ENCODE data around the gene HJURP.

HJURP gene

DNA sequence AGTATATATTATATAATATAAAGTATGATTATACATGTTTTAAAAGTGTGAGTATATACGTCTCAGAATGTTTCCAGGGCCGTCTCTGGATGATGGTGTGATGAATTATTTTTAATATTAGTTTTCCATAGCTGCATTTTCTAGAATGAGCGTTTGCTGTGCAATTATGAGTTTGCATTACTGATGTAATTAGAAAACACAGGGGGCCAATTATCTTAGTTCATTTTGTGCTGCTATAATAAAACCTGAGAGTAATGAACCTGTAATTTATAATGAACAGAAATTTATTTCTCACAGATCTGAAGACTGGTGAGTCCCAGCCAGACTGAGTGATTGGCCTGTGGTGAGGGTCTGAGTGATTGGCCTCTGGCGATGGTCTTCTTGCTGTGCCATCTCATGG is 4.0 kb upstream of the HJURP start:
- Histone ChIP-seq H3K27me3 (ENCODE audit: insufficient read depth, low read length) (no peaks in the 10 kb centered on the region), H3K23ac (ENCODE audit: low read length) (no peak overlapping the region), H3K4me1 (ENCODE audit: control insufficient read depth in 1 of 2, insufficient read depth in 2 of 2, low read length in 2 of 2) (peaks cover 1 to 2% of the 10 kb centered on the region in 2 experiments), H4K8ac (ENCODE audit: low read depth, low read length) (no peak overlapping the region), H3K27ac (ENCODE audit: low read depth, low read length) (no peak overlapping the region), H4K12ac (ENCODE audit: low read depth, low read length) (no peak overlapping the region), H3K4me3 (ENCODE audit: low read depth, low read length) (no peak overlapping the region), H3K4ac (ENCODE audit: low read depth, low read length) (no peak overlapping the region), H3K4me2 (ENCODE audit: low read length) (no peak overlapping the region), H2AK5ac (ENCODE audit: low read length) (no peak overlapping the region), H3K14ac (ENCODE audit: low read length) (no peak overlapping the region), H3K79me2 (ENCODE audit: control insufficient read depth, insufficient read depth, low read length, poor library complexity) (peaks cover 8% of the 10 kb centered on the region), H2BK120ac (ENCODE audit: insufficient read depth, low read length, poor library complexity) (no peak overlapping the region), H2BK5ac (ENCODE audit: low read depth, low read length, poor library complexity) (no peak overlapping the region), H3K79me1 (ENCODE audit: low read length) (peaks cover 8% of the 10 kb centered on the region), H2AFZ (ENCODE audit: insufficient read depth, low read length, poor library complexity) (no peak overlapping the region), H2BK12ac (ENCODE audit: low read length) (no peak overlapping the region), H3K18ac (ENCODE audit: low read length) (no peak overlapping the region), H3K9me3 (ENCODE audit: insufficient read depth, low read depth, low read length) (no peaks in the 10 kb centered on the region), H3K36me3 (ENCODE audit: control insufficient read depth in 1 of 2, insufficient read depth in 2 of 2, low read length in 2 of 2) (no peaks in the 10 kb centered on the region), H3K9ac (ENCODE audit: low read length) (no peak overlapping the region), H4K91ac (ENCODE audit: low read depth, low read length) (no peak overlapping the region)
- no peak for DNase-seq
- no CpG with 5 or more reads among the region's 4 CpGs for WGBS (ENCODE audit: extremely low coverage, insufficient coverage, insufficient read length)

- H4K12ac ChIP-seq (ENCODE audit: low read depth, low read length) = no peak overlapping the region
- peaks cover 8% of the 10 kb centered on the region for H3K79me1 ChIP-seq (ENCODE audit: low read length)
- H2BK5ac ChIP-seq (ENCODE audit: low read depth, low read length, poor library complexity) = no peak overlapping the region
- H4K91ac ChIP-seq (ENCODE audit: low read depth, low read length) = no peak overlapping the region
- no peak overlapping the region for H2BK12ac ChIP-seq (ENCODE audit: low read length)
- H3K4ac ChIP-seq (ENCODE audit: low read depth, low read length) = no peak overlapping the region
- peaks cover 2 to 3% of the 10 kb centered on the region in 2 experiments for H3K4me1 ChIP-seq (ENCODE audit: control insufficient read depth in 1 of 2, insufficient read depth in 2 of 2, low read length in 2 of 2)
- H3K79me2 ChIP-seq (ENCODE audit: control insufficient read depth, insufficient read depth, low read length, poor library complexity) = peaks cover 10% of the 10 kb centered on the region
- no peak overlapping the region for H3K18ac ChIP-seq (ENCODE audit: low read length)
- no peak overlapping the region for H3K4me3 ChIP-seq (ENCODE audit: low read depth, low read length)
- DNase-seq = peak; percentile 8 to 50
- H3K27ac ChIP-seq (ENCODE audit: low read depth, low read length) = no peak overlapping the region
- no peak overlapping the region for H3K14ac ChIP-seq (ENCODE audit: low read length)
- no peaks in the 10 kb centered on the region for H3K9me3 ChIP-seq (ENCODE audit: insufficient read depth, low read depth, low read length)
- no CpG with 5 or more reads among the region's 9 CpGs for WGBS (ENCODE audit: extremely low coverage, insufficient coverage, insufficient read length)
- H2AK5ac ChIP-seq (ENCODE audit: low read length) = no peak overlapping the region
- H2BK120ac ChIP-seq (ENCODE audit: insufficient read depth, low read length, poor library complexity) = no peak overlapping the region
- H2AFZ ChIP-seq (ENCODE audit: insufficient read depth, low read length, poor library complexity) = no peak overlapping the region
- no peak overlapping the region for H3K4me2 ChIP-seq (ENCODE audit: low read length)
- no peaks in the 10 kb centered on the region for H3K36me3 ChIP-seq (ENCODE audit: control insufficient read depth in 1 of 2, insufficient read depth in 2 of 2, low read length in 2 of 2)
- no peak overlapping the region for H4K8ac ChIP-seq (ENCODE audit: low read depth, low read length)
- H3K27me3 ChIP-seq (ENCODE audit: insufficient read depth, low read length) = no peaks in the 10 kb centered on the region
- H3K23ac ChIP-seq (ENCODE audit: low read length) = no peak overlapping the region
- H3K9ac ChIP-seq (ENCODE audit: low read length) = no peak overlapping the region
These were observed 3.3 kb upstream of the HJURP start for GRCh38 chr2:233857511-233858141.

DNA sequence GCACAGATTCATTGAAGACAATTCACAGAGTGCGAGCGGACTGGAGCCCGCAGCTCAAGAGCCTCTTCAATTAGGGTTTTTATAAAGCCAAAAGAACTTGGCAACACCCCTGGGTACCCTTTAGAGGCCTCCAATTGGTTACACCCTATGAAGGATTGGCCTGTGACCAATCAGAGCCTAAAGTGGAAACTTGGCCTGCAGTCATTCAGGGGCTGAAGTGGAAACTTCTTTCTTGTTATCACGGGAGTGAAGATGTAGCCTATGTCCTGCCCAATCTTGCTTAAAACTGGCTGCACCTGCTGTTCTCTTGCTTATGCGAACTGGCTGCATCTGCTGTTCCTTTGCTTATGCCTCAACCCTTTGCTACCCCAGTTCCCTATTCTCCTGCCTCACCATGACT is 1.8 kb upstream of the HJURP start:
- Histone ChIP-seq H3K9me3 (ENCODE audit: insufficient read depth, low read depth, low read length) (no peaks in the 10 kb centered on the region), H3K4me3 (ENCODE audit: low read depth, low read length) (no peak overlapping the region), H2BK5ac (ENCODE audit: low read depth, low read length, poor library complexity) (no peak overlapping the region), H2AK5ac (ENCODE audit: low read length) (no peak overlapping the region), H3K4me1 (ENCODE audit: control insufficient read depth in 1 of 2, insufficient read depth in 2 of 2, low read length in 2 of 2) (peaks cover 2 to 3% of the 10 kb centered on the region in 2 experiments), H2BK120ac (ENCODE audit: insufficient read depth, low read length, poor library complexity) (no peak overlapping the region), H3K9ac (ENCODE audit: low read length) (no peak overlapping the region), H2BK12ac (ENCODE audit: low read length) (no peak overlapping the region), H2AFZ (ENCODE audit: insufficient read depth, low read length, poor library complexity) (no peak overlapping the region), H3K27me3 (ENCODE audit: insufficient read depth, low read length) (no peaks in the 10 kb centered on the region), H3K79me1 (ENCODE audit: low read length) (peaks cover 8% of the 10 kb centered on the region), H3K36me3 (ENCODE audit: control insufficient read depth in 1 of 2, insufficient read depth in 2 of 2, low read length in 2 of 2) (peaks cover 4% of the 10 kb centered on the region in 2 experiments), H3K14ac (ENCODE audit: low read length) (no peak overlapping the region), H4K8ac (ENCODE audit: low read depth, low read length) (no peak overlapping the region), H3K27ac (ENCODE audit: low read depth, low read length) (no peak overlapping the region), H3K4me2 (ENCODE audit: low read length) (no peak overlapping the region), H3K18ac (ENCODE audit: low read length) (no peak overlapping the region), H3K79me2 (ENCODE audit: control insufficient read depth, insufficient read depth, low read length, poor library complexity) (peaks cover 10% of the 10 kb centered on the region), H4K91ac (ENCODE audit: low read depth, low read length) (no peak overlapping the region), H3K4ac (ENCODE audit: low read depth, low read length) (no peak overlapping the region), H4K12ac (ENCODE audit: low read depth, low read length) (no peak overlapping the region), H3K23ac (ENCODE audit: low read length) (no peak overlapping the region)
- WGBS (ENCODE audit: extremely low coverage, insufficient coverage, insufficient read length) = no CpG with 5 or more reads among the region's 5 CpGs
- DNase-seq = no peak

DNA sequence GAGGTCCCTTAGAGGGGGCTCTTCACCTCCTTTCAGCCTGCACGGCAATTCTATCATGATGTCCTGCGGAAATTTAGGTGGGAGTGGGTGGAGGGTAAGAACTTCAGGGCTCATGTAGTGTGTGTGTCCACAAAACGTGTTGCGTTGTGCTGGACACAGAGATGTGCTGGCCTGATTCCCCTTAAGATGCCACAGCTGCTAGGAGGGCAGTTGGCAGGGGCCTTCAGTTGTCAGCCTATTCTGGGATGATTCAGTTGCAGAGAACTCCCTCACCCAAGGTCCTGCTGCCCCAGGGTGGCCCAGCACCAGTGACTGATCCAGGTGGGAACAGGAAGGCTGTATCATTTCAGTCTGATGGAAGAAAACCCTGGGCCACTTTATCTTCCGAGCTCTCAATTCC is 1.0 kb upstream of the HJURP start:
- Histone ChIP-seq H2BK12ac (ENCODE audit: low read length) (no peak overlapping the region), H2AFZ (ENCODE audit: insufficient read depth, low read length, poor library complexity) (no peak overlapping the region), H3K4me3 (ENCODE audit: low read depth, low read length) (no peak overlapping the region), H3K4ac (ENCODE audit: low read depth, low read length) (no peak overlapping the region), H3K4me2 (ENCODE audit: low read length) (no peak overlapping the region), H3K79me2 (ENCODE audit: control insufficient read depth, insufficient read depth, low read length, poor library complexity) (peaks cover 10% of the 10 kb centered on the region), H3K79me1 (ENCODE audit: low read length) (peaks cover 8% of the 10 kb centered on the region), H4K8ac (ENCODE audit: low read depth, low read length) (peak overlapping the region; percentile 16), H4K12ac (ENCODE audit: low read depth, low read length) (no peak overlapping the region), H3K23ac (ENCODE audit: low read length) (no peak overlapping the region), H2BK120ac (ENCODE audit: insufficient read depth, low read length, poor library complexity) (no peak overlapping the region), H2BK5ac (ENCODE audit: low read depth, low read length, poor library complexity) (no peak overlapping the region), H3K27me3 (ENCODE audit: insufficient read depth, low read length) (no peaks in the 10 kb centered on the region), H3K18ac (ENCODE audit: low read length) (no peak overlapping the region), H3K9me3 (ENCODE audit: insufficient read depth, low read depth, low read length) (no peaks in the 10 kb centered on the region), H3K36me3 (ENCODE audit: control insufficient read depth in 1 of 2, insufficient read depth in 2 of 2, low read length in 2 of 2) (peaks cover 7 to 9% of the 10 kb centered on the region in 2 experiments), H3K9ac (ENCODE audit: low read length) (no peak overlapping the region), H4K91ac (ENCODE audit: low read depth, low read length) (no peak overlapping the region), H3K4me1 (ENCODE audit: control insufficient read depth in 1 of 2, insufficient read depth in 2 of 2, low read length in 2 of 2) (peaks cover 2 to 3% of the 10 kb centered on the region in 2 experiments), H3K14ac (ENCODE audit: low read length) (no peak overlapping the region), H2AK5ac (ENCODE audit: low read length) (no peak overlapping the region), H3K27ac (ENCODE audit: low read depth, low read length) (no peak overlapping the region)
- DNase-seq = no peak
- WGBS (ENCODE audit: extremely low coverage, insufficient coverage, insufficient read length) = no CpG with 5 or more reads among the region's 5 CpGs
